Measurements from ENCODE around the gene HTRA1.

DNA sequence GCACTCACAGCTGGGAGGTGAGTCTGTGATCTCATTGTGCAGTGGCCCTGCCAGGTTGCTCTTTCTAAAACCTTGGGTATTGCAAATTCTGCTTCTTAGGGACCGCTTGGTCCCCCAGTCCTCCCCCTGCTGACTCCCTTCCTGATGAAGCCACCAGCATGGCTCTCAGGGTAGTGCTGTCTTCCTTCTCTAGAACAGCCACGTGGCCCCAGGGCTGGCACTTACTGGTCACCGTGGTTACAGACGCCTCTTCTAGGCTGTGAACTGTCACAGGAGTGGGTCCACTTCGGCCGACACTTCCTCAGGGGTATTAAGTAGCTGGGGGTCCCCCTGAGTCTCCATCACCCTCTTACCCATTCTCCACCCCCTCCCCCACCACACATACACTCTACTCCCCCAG is 2.7 kb upstream of the HTRA1 start:
- TF ChIP-seq CTCF (IDR thresholded peaks at IDR 0.05): no peak
- TF ChIP-seq POLR2A (IDR thresholded peaks at IDR 0.05): no peak

Measured in testis (tissue), 2 donors.